Endodermal cell (in vitro differentiated cells): ENCODE results near the gene ZNF644. TPM values are rescaled to one million over a fixed set of nuclear protein-coding genes. Genes with fewer than 3 reads are reported as not detected.
"Not testable (repeated sequence)": the region's sequence is repeated elsewhere in the genome, so short reads cannot be mapped to it uniquely, and the experiment has no call there.

ENCODE experiments used
- DNase-seq: peaks from one replicate; pipeline ENCODE4 v3.0.0-alpha.2; 2017
- H3K27ac ChIP-seq: 2 replicates; pipeline ENCODE4 v1.5.1; 2013; ENCODE audit warnings: mild to moderate bottlenecking, low read depth, low read length, moderate library complexity
- H3K27me3 ChIP-seq: 2 replicates; pipeline ENCODE4 v1.6.1; 2013; ENCODE audit warnings: mild to moderate bottlenecking, low read length, moderate library complexity; ENCODE audit not compliant: insufficient read depth, control insufficient read depth, poor library complexity, severe bottlenecking
- H3K36me3 ChIP-seq: 2 replicates; pipeline ENCODE4 v1.7.0; 2013; ENCODE audit warnings: mild to moderate bottlenecking, low read length, moderate library complexity; ENCODE audit not compliant: control insufficient read depth, insufficient read depth
- H3K4me1 ChIP-seq: one replicate; pipeline ENCODE4 v1.7.0; 2013; ENCODE audit warnings: low read length; ENCODE audit not compliant: control insufficient read depth, insufficient read depth
- H3K4me3 ChIP-seq: 2 replicates; pipeline ENCODE4 v1.5.1; 2013; ENCODE audit warnings: mild to moderate bottlenecking, low read length, moderate library complexity
- H3K9ac ChIP-seq: 2 replicates; pipeline ENCODE4 v1.6.1; 2013; ENCODE audit warnings: mild to moderate bottlenecking, low read length, moderate library complexity; ENCODE audit not compliant: poor library complexity, severe bottlenecking; ENCODE audit errors: extremely low read depth
- H3K9me3 ChIP-seq: 2 replicates; pipeline ENCODE4 v1.6.1; 2013; ENCODE audit warnings: mild to moderate bottlenecking, low read length, moderate library complexity; ENCODE audit not compliant: control insufficient read depth
- H3K27ac Mint-ChIP-seq: 2 replicates; pipeline ENCODE4 v1.8.0; 2020; ENCODE audit warnings: mixed read lengths
- H3K27me3 Mint-ChIP-seq: 2 replicates; pipeline ENCODE4 v1.8.0; 2021; ENCODE audit warnings: mild to moderate bottlenecking, mixed read lengths; ENCODE audit not compliant: insufficient read depth
- H3K36me3 Mint-ChIP-seq: 2 replicates; pipeline ENCODE4 v1.8.0; 2020; ENCODE audit warnings: low read depth, mixed read lengths
- H3K4me1 Mint-ChIP-seq: 2 replicates; pipeline ENCODE4 v1.8.0; 2020; ENCODE audit warnings: mixed read lengths
- H3K4me3 Mint-ChIP-seq: 2 replicates; pipeline ENCODE4 v1.8.0; 2020; ENCODE audit warnings: mild to moderate bottlenecking, moderate library complexity, mixed read lengths
- H3K9me3 Mint-ChIP-seq: 2 replicates; pipeline ENCODE4 v1.8.0; 2020; ENCODE audit warnings: mild to moderate bottlenecking, mixed read lengths
- WGBS, 2 experiments: methylation state at CpG; one replicate each; pipeline versions ENCODE4 v1.1.5 to v1.1.7; 2013; ENCODE audit warnings: missing lambda C conversion rate in 2 of 2, mixed read lengths in 1 of 2; ENCODE audit not compliant: insufficient coverage in 1 of 2, insufficient read length in 1 of 2; 5-methylcytosine and 5-hydroxymethylcytosine counted together
- total RNA-seq, 2 donors: library from RNA; stranded (reverse); fragmentation: NEBNext Ultra II Directional in 1 of 2; extraction: Animal tissue kit (Norgen Biotek cat#: 25700) in 1 of 2; gene quantifications; 2 replicates in 1 of 2; 3 replicates in 1 of 2; pipeline ENCODE4 v1.2.1, GENCODE V29; 2021
- TF ChIP-seq, protein P1 (sequence below): fragments of 200-600 bp; sonication (generic); conservative IDR thresholded peaks from 2 replicates; pipeline ENCODE4 v1.5.0; 2021; ENCODE audit warnings: antibody characterized with exemption, mild to moderate bottlenecking

The ZNF644 gene
- total RNA-seq, 2 donors from 2014 or later, result 57.5 to 75.7 TPM

DNA sequence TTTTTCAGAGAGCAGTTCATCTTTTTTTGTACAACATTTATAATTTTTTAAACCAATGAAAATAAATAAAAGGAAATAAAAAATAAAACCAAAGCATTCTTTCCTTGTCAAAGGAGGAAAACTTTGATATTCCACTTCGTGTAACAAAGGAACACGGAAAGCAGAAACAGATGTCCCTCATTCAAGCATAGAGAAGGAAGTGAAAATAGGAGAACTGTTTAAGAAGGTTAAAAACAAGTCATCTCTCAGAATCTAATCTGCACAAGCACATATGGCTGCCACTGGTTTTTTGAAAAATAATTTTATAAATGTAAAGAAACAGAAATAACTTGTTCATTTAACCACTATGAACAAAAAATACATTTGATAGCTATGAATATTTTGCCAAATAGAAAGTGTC lies 35.9 kb upstream of the ZNF644 start:
- no peak overlapping the region for H3K4me3 Mint-ChIP-seq
- Histone ChIP-seq H3K9me3 (peaks cover 5% of the 10 kb centered on the region), H3K4me3 (no peak overlapping the region), H3K36me3 (no peaks in the 10 kb centered on the region), H3K27ac (no peak overlapping the region), H3K9ac (no peak overlapping the region), H3K27me3 (no peaks in the 10 kb centered on the region), H3K4me1 (no peaks in the 10 kb centered on the region)
- no peaks in the 10 kb centered on the region for H3K36me3 Mint-ChIP-seq
- no peaks in the 10 kb centered on the region for H3K27me3 Mint-ChIP-seq
- peaks cover 3% of the 10 kb centered on the region for H3K9me3 Mint-ChIP-seq
- no peak for DNase-seq
- WGBS, 2 experiments, result 91% methylated on average over 2 of the region's 2 CpGs; no CpG with 5 or more reads in 1 of the 2 experiments
- TF ChIP-seq, protein P1, sequence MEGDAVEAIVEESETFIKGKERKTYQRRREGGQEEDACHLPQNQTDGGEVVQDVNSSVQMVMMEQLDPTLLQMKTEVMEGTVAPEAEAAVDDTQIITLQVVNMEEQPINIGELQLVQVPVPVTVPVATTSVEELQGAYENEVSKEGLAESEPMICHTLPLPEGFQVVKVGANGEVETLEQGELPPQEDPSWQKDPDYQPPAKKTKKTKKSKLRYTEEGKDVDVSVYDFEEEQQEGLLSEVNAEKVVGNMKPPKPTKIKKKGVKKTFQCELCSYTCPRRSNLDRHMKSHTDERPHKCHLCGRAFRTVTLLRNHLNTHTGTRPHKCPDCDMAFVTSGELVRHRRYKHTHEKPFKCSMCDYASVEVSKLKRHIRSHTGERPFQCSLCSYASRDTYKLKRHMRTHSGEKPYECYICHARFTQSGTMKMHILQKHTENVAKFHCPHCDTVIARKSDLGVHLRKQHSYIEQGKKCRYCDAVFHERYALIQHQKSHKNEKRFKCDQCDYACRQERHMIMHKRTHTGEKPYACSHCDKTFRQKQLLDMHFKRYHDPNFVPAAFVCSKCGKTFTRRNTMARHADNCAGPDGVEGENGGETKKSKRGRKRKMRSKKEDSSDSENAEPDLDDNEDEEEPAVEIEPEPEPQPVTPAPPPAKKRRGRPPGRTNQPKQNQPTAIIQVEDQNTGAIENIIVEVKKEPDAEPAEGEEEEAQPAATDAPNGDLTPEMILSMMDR, result no peak
- H3K27ac Mint-ChIP-seq, result no peak overlapping the region
- H3K4me1 Mint-ChIP-seq, result peaks cover 1% of the 10 kb centered on the region

DNA sequence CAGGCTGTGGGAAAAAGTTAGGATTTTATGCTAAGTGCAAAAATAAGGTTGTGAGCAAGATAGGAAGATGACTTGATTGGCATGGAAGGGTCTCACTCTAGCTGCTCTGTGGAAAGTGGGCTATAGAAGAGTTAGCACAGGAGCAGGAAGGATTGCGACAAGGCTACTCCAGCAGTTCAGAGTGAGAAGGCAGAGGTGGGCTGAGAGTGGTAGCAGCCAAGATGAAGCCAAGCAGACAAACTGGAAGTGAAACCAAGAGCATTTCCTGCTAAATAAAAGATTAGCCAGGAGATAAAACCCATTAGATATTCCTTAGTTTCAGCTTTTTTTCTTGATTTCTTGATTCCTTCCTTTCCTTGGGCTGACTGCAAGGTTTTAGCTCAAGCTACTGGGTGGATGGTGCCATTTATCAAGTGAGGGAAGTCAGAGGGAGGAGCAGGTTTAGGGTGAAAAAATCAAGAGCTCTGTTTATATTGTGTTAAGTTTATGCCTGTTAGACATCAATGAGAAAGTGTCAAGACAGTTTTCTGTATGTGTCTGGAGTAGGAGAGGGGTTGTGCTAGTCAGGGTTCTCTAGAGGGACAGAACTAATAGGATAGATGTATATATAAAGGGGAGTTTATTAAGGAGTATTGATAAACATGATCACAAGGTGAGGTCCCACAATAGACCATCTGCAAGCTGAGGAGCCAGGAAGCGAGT lies 33.1 kb upstream of the ZNF644 start:
- Histone ChIP-seq H3K36me3 (no peaks in the 10 kb centered on the region), H3K27me3 (no peaks in the 10 kb centered on the region), H3K27ac (no peak overlapping the region), H3K9ac (no peak overlapping the region), H3K4me1 (no peaks in the 10 kb centered on the region), H3K4me3 (no peak overlapping the region), H3K9me3 (no peaks in the 10 kb centered on the region)
- TF ChIP-seq, protein P1, result no peak
- no peaks in the 10 kb centered on the region for H3K9me3 Mint-ChIP-seq
- DNase-seq, result no peak
- no peak overlapping the region for H3K27ac Mint-ChIP-seq
- no peaks in the 10 kb centered on the region for H3K27me3 Mint-ChIP-seq
- 87 to 97% methylated on average over 2 of the region's 2 CpGs for WGBS, 2 experiments
- no peak overlapping the region for H3K4me3 Mint-ChIP-seq
- H3K36me3 Mint-ChIP-seq, result no peaks in the 10 kb centered on the region
- peaks cover 1% of the 10 kb centered on the region for H3K4me1 Mint-ChIP-seq

DNA sequence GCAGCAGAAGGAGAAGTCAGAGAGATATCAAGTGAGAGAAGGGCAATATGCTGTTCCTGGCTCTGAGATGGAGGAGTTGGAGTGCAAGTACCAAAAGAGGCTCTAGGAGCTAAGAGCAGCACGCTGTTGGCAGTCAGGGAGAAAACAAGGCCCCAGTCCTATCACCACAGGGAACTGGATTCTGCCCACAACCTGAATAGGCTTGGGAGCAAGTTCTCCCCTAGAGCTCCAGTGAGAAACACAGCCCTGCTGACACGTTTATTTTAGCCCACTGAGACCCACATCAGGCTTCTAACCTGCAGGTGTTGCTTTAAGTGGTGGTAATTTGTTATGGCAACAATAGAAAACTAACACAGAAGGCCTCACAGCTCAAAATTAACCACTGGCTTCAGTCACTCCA lies 31.8 kb upstream of the ZNF644 start:
- no peak overlapping the region for H3K4me3 Mint-ChIP-seq
- Histone ChIP-seq H3K36me3 (no peaks in the 10 kb centered on the region), H3K9ac (no peak overlapping the region), H3K9me3 (no peaks in the 10 kb centered on the region), H3K4me3 (no peak overlapping the region), H3K27me3 (no peaks in the 10 kb centered on the region), H3K4me1 (no peaks in the 10 kb centered on the region), H3K27ac (no peak overlapping the region)
- H3K9me3 Mint-ChIP-seq, result no peaks in the 10 kb centered on the region
- WGBS, 2 experiments, result 57 to 80% methylated on average over 1 to 2 of the region's 2 CpGs
- H3K27me3 Mint-ChIP-seq, result no peaks in the 10 kb centered on the region
- no peak overlapping the region for H3K27ac Mint-ChIP-seq
- H3K36me3 Mint-ChIP-seq, result no peaks in the 10 kb centered on the region
- TF ChIP-seq, protein P1, result no peak
- DNase-seq, result no peak
- no peaks in the 10 kb centered on the region for H3K4me1 Mint-ChIP-seq

DNA sequence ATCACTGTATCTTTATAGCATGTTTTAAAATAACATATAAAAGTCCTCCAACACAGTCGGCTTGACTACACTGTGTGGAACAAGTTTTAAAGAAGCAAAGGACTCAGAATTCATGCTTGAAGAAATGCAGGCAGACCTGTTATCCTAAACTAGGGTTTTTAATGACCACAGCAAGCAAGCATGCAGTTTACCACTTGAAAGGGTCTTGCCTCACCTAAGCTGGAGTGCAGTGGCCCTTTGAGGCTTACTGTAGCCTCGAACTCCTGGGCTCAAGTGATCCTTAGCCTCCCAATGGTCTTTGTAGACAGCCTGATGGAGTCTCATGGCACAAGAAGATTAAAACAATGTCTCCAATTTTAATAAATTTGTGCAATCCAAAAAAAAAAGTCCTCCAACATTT lies 27.7 kb upstream of the ZNF644 start:
- not testable (repeated sequence) for H3K4me1 Mint-ChIP-seq, H3K4me1 ChIP-seq, H3K9ac ChIP-seq, H3K27me3 Mint-ChIP-seq, H3K27ac Mint-ChIP-seq, H3K9me3 Mint-ChIP-seq, H3K36me3 Mint-ChIP-seq, DNase-seq, H3K27me3 ChIP-seq, H3K36me3 ChIP-seq, H3K4me3 Mint-ChIP-seq, H3K27ac ChIP-seq, H3K9me3 ChIP-seq, H3K4me3 ChIP-seq
- 90 to 94% methylated on average over 2 of the region's 2 CpGs for WGBS, 2 experiments
